Measurements from ENCODE around the gene ZSWIM5.
"Not testable (repeated sequence)": the region's sequence is repeated elsewhere in the genome, so short reads cannot be mapped to it uniquely, and the experiment has no call there.

ZSWIM5 gene

GRCh38 chr1:45005761-45006160 is 200.6 kb downstream of the ZSWIM5 start:
- DNase-seq (ENCODE audit: low read depth): no peak
- H3K4me3 ChIP-seq (ENCODE audit: low read length): no peak overlapping the region
- TF ChIP-seq CTCF (conservative IDR thresholded peaks at IDR 0.05; ENCODE audit: low read depth, low read length): no peak

- H3K4me3 ChIP-seq (ENCODE audit: low read length): no peak overlapping the region
- TF ChIP-seq CTCF (conservative IDR thresholded peaks at IDR 0.05; ENCODE audit: low read depth, low read length): no peak
- no peak for DNase-seq (ENCODE audit: low read depth)
Observed at GRCh38 chr1:45004281-45004920, 202.0 kb downstream of the ZSWIM5 start.

GRCh38 chr1:45003741-45004140 is 202.7 kb downstream of the ZSWIM5 start:
- DNase-seq (ENCODE audit: low read depth): no peak
- no peak for TF ChIP-seq CTCF (conservative IDR thresholded peaks at IDR 0.05; ENCODE audit: low read depth, low read length)
- no peak overlapping the region for H3K4me3 ChIP-seq (ENCODE audit: low read length)

- TF ChIP-seq CTCF (conservative IDR thresholded peaks at IDR 0.05; ENCODE audit: low read depth, low read length): no peak
- H3K4me3 ChIP-seq (ENCODE audit: low read length): no peak overlapping the region
- no peak for DNase-seq (ENCODE audit: low read depth)
Observed at GRCh38 chr1:45002650-45003645, 203.5 kb downstream of the ZSWIM5 start.

- DNase-seq (ENCODE audit: low read depth): not testable (repeated sequence)
Observed at GRCh38 chr1:45001576-45001975, 204.8 kb downstream of the ZSWIM5 start.

GRCh38 chr1:45001011-45001481 is 205.4 kb downstream of the ZSWIM5 start:
- no peak for DNase-seq (ENCODE audit: low read depth)
- no peak for TF ChIP-seq CTCF (conservative IDR thresholded peaks at IDR 0.05; ENCODE audit: low read depth, low read length)
- no peak overlapping the region for H3K4me3 ChIP-seq (ENCODE audit: low read length)

More at GRCh38 chr1:45001576-45001975, 204.8 kb downstream of the ZSWIM5 start:
- H3K4me3 ChIP-seq (ENCODE audit: low read length): not testable (repeated sequence)

- TF ChIP-seq CTCF (conservative IDR thresholded peaks at IDR 0.05; ENCODE audit: low read depth, low read length): no peak
- no peak for DNase-seq (ENCODE audit: low read depth)
- H3K4me3 ChIP-seq (ENCODE audit: low read length): no peak overlapping the region
Observed at GRCh38 chr1:44999232-44999631, 207.2 kb downstream of the ZSWIM5 start.
